NCI-H82 (cell line): ENCODE data around the gene VWA8.

Source experiments
- DNase-seq: peaks from one replicate; lab custom pipeline; 2025; lab: John Stamatoyannopoulos, UW

The VWA8 gene

DNA sequence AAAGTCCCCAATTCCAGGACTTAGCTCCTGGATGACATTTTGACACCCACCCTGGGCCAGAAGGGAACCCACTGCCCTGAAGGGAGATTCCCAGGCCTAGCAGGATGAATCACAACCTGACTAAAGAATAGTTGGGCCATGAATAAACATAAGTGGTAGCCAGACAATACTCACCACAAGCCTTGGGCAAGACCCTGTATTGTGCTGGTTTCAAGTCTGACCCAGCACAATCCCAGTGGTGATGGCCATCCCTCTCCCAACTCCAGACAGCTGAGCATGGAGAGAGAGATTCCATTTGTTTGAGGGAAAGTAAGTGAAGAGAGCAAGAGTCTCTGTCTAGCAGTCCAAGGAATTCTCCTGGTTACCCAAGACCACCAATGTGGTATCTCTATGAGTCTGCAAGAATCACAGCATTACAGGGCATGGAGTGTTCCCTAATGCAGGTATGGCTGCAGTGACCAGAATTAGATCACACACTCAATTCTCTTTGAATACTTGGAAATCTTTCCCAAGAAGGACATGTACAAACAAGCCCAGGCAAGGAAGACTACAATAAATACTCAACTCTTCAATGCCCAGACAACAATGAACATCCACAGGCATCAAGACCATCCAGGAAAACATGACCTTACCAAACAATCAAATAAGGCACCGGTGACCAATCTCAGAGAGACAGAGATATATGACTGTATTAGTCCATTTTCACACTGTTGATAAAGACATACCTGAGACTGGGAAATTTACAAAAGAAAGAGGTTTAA is 158.0 kb downstream of the VWA8 start:
- no peak for DNase-seq

DNA sequence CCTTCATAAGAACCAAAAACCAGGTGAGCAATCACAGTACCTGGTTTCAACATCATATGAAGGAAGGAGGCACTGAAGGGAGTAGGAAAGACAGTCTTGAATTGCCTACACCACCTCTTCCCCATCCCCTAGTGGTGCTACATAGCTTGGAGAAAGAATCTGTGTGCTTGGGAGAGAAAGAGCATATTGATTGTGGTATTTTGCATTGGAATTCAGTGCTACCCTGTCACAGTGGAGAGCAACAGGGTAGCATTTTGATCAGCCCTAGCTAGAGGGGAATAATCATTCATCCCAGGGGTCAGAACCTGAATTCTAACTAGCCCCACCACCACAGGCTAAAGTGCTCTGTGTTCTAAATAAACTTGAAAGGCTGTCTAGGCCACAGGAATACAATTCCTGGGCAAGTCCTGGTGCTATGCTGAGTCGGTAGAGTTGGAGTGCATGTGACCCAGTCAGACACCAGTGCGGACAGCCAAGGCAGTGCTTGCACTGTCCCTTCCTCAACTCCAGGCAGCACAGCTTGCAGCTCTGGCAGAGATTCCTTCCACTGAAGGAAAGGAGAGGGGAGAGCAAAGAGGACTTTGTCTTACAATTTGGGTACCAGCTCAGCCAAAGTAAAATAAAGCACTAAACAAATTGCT is 158.7 kb downstream of the VWA8 start:
- DNase-seq: no peak

DNA sequence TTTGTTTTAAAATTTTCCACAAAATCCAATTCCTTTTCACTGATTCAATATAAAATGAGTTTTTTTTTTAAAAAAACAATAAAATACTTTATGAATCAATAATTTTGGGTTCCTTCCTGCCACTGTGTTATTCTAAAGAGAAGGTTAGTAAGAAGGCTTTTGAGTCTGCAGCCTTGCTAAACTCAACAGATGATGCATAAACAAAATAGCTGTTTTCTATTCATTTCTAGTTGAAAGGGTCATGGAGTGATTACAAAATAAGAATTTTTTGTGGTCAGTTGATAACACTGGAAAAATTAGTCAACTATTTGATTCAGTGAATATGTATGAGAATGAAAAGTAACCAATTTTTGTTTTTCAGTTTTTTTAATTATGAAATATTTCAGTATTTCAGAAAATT is 169.9 kb downstream of the VWA8 start:
- no peak for DNase-seq

DNA sequence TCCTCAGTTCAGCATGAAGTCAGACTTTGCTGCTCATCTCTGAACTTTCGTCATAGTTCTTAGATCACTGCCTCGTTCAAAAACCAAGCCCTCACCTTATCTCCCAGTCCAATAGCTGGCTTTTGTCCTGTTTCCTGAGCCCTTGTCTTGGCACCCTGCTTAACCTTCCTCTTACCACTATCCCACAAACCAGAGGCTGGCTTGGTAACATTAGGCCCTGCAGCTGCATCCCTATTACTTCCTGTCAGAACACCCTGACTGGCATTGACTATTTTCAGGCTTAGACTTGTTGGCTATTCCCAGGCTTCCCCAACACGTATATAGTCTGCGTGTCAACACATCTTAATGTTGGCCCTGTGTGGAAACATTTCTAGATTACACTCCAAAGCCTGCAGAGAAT is 172.4 kb downstream of the VWA8 start:
- no peak for DNase-seq

DNA sequence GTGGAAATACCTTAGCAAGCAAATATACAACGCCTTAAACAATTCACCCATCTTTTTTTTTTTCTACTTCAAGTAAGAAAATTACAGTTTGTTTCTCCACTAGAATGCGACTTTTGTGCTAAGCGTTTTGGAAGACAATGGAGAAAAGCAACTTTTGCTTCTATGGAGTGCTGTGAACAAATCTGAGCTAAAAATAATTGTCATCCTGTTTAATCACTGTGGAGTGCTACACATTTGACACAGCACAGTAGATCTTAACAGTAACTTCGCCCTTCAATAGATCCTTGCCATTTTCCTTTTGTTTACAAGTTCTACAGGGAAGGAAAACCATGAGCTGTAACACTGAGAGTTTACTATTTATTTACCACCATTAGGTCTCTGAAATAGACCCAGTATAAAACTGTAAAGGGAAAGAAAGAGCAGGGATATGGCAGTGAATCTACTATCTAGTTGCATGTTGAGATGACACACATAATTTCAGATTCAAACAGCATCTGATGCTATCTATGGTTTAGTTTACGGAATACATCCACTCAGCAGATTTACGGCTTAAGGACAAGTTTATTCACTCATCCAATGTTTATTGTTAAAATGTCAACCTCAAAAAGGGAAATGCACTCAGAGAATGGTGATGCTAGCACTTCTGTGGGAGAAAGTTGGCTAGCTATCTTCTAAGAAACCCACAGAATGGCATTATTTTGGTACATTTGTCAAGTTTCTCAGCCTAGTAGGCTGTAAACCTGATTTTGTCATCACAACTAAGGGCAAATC is 175.3 kb downstream of the VWA8 start:
- no peak for DNase-seq

DNA sequence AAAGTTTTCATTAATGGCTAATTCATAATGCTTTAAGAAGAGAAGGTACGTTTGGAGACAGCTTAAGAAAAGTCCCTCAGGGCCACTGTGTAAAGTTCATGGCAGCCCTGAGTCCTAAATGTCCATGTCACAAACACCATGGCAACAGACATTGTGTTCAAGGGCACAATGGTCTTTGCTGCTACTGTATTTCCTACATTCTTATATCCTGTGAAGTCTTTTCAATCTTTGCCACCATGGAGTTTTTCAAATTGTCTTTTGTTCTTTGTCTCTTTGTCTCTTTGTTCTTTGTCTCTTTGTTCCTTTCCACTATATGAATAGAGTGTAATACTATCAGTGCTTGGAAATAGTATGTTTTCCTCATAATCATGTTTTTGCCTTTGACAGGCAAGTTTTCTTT is 178.8 kb downstream of the VWA8 start:
- no peak for DNase-seq

DNA sequence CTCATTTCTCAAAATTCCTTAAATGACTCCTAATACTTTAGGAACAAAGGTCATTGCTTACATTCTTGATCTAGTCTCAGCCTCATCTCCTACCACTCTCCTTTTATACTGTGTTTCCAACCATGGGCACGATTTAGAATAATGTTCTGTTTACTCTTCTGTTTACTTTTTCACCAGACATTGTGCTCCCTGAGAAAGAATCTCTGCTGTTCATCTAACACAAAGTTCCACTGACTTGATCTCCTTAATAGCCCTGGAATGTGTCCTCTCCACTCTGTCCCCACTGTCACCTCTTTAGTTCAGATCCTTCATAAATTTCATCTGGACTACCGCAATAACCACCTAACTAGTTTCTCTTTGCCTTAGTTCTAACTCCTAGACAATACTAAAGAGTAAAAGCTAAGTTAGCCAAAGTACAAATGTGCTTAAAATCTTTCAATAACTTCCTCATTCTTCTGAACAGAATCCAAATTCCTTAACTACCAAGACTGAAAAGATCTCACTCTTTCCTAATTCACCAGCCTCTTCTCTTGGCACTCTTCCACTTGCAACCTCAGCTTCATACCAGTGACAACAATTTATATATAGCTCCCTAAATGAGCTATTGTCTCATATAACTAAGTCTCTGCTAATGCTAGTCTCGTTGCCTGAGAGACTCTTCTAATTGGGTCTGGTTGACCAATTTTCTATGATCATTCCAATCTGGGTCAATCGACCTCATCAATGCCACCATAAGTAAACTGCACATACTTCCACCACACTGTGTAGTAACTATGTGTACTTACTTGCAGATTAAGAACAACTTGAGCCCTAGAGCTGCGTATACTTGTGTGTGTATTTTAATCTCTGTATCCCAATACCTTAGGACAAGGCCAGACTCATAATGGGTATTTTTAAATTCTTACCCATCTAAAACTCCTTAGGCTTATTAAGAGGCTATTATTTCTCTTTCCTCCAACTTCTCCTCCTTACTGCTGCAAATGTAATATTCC is 179.9 kb downstream of the VWA8 start:
- no peak for DNase-seq

DNA sequence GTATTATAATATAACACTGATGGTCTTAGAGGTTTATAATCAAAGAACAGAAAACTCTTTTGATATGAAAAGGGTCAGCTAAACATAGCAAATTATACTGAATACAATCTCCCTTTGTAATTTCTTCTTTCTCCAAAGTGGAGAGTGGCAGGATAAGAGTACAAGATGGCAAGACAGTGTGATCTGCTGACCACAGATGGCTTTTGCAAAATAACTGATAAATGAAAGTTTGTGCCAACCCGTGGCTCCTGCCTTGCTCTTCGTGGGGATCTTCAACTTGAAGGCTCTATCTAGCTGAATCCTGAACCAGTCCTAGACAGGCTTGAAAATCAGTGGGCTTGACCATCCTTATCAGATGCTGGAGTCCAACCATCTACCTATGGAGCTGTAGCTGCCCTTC is 185.7 kb downstream of the VWA8 start:
- DNase-seq: no peak

DNA sequence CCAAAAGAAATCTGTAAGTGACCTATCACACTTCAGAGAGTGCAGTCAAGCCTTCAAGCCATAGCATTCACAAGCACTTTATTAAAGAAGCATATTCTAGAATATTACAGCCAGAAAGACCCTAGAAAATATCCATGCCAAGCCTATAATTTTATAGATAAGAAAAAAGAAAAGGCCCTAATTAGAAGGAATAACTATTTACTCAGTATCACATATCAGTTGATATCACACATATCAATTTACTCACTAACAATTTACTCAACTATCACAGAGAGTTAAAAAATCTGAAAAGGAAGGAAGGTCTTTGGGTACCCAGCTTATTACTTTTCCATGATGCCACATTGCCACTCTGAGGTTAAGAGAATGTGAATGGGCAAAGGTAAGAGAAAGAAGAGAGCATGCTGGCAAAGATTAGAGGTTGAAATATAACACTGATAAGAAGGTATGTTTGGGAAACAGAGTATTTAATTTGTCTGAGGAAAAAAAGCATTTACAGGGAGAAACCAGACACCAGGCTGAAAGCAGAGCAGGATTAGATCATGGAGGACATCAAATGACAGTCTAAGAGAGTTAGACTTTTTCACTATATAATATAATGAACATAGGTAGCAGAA is 186.2 kb downstream of the VWA8 start:
- no peak for DNase-seq

DNA sequence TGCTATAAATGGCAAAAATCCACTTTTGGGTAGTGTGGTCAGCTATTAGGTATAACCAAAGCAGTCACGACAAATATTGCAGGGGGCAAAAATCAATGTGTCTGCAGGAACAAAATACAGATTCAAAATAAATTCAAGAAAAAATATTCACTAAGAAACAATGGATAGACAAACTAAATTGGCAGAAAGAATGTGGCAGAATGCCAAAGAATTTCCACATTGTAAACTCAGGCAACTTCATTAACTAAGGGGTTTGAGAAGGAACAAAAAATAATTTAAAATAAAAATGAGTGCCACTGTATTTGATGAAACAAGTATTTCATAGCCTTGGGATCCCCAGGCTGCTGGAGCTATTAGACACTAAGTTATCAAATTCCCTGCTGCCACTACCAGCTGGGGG is 193.1 kb downstream of the VWA8 start:
- DNase-seq: no peak

DNA sequence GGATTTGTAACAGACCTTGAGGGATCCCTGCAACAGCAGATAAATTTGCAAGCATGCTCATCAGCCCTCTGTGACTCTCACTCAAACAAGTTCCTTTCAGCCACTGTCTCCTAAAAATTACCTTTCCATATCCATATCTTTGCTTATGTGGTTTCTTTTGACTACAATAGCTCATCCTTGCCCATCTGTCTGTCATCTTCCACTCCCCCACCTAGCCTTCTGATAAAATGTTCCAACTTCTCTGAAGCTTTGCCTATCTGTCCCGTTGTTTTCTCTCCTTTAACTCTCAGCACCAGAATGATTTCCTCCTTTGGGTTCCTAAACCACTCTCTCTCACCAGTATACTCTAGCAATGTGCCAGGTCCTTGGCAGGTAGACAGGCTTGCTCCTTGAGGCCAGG is 194.5 kb downstream of the VWA8 start:
- DNase-seq: no peak

DNA sequence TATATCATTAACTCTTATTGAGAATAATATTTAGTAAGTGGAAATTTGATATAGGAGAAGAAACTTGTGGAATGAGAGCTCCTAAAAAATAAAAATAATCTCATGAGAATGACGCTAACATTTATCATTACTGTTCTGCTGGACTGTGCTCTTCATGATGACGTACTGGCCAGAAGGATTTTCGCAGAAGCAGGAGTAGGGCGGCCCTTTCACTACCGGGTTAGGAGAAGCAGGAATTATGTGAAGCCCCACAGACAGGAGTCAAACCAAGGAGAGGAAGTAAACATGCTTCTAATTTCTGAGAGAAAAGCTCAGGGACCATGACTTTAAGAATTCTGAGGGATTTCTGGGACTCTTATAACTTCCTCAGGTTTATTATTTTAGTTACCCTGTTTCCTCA is 195.1 kb downstream of the VWA8 start:
- no peak for DNase-seq

DNA sequence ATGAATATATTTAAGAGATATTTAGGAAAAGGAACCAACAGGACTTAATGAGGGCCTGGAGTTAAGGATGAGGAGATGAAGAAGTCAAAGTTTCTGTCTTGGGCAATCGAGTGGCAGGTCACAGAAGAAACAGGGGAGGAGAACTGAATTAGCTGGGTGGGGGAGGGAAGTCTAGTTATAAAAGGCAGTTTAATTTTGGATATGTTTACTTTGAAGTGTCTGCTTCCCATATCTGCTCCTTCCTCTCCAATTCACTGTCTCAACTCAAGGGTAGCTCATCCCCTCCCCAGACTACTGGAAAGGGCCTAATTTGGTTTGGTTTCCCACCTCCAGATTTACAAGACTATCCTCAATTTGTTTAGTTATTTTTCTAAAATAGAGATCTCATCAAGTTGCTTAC is 195.9 kb downstream of the VWA8 start:
- DNase-seq: no peak

DNA sequence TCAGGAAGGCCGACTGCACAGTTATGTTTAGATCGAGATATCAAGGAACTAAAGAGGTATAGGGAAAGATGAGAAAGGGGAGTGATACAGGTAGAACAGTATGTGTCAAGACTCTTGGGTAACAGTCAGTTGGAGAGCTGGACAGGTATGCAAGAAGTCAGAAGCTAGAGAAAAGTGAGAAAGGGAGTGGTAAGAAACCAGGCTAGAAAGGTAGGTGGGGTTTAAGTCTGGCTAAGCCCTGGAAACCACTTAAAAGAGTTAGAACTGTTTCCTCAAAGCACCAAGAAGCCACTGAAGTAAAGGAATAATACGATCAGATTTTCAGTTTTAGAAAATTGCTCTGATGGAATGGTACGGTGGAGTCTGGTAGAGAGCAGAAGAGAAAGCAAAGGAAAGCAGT is 196.4 kb downstream of the VWA8 start:
- no peak for DNase-seq

DNA sequence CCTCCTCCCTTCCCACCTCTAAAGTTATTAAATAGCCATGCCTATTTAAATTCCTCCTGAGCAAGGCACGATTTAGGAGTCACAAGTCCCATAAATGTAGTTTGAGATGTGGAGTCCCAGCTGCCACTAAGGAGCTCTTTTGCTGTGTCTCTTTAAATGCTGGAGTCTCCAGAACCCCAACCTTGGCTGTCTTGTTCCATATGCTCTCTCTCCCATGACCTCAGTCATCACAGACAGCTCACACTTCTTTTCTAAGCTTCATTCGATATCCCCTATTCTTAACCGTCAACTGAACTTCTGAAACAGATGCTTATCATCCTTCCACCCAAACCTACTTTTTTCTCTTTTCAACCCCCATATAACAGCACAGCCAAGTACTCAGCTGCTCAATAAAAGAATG is 197.1 kb downstream of the VWA8 start:
- no peak for DNase-seq

DNA sequence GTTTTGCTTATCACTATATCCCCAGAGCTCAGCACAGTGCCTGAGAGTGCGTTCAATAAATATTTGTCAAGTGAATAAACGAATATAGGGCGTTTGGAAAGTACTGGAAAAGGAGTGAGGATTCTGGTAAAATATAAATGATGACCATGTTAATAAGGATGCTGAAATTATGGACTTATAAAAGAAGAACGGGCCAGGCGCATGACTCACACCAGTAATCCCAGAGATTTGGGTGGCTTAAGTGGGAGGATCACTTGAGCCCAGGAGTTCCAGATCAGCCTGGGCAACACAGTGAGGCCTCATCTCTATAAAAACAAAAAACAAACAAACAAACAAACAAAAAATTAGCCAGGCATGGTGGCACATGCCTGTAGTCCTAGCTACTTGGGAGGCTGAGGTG is 198.1 kb downstream of the VWA8 start:
- peak; percentile 31 for DNase-seq

DNA sequence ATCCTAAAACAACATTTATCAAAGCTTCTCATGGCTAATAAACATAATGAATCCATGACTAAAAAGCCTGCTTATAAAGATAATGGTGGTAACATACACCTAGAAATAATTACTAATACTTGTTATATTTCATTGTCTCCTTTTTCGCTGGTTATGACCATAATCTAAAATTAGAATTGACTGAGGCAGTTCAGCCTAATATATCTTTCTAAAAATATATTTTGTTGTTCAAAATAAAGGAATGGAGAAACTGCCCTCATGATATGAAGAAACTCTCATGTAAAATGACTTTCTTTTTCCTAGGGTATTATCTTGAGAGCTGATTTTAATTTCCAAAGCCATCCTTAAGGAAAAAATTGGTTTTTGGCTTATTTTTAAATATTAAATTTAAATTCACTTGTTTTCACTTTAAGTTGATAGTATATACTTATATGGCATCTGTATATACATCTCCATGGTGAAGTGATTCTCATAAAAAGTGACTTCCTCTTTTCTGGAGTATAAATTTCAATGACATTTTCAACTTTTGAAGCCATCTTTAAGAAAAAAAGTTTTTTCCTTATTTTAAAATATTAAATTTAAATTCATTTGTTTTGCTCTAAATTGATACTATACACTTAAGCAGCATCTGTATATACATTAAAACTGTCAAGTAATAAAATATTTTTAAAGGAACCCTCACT is 204.6 kb downstream of the VWA8 start:
- DNase-seq: no peak

DNA sequence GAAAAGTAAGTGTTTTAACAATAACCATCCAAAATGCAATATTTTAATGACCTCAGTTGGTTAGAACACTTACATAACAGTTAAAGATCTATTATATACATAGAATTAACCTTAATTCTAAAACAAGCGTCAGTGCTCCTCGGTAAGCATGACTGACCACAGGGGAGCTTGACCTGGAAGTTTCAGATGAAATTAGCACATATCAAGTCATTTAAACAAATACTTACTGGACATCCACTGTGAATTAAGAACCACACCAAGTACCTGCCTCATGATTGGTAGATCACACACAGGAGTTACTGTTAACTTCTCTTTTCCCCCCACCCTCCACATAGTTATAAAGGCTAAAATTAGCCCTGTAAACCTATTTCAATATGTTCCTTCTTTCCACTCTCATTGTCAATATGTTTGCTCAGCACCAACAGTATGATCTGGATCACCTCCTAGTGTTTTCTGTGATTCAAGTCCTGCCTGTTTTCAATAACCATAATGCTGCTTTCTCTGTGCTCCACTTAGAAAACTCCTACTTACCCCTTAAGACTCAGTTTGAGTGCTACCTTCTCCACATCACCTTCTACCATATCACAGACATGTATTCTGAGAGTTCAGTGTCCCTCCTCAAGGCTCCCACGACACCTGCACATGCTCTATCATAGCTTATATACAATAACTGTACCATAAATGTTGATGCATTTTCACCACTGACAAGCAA is 209.0 kb downstream of the VWA8 start:
- no peak for DNase-seq

DNA sequence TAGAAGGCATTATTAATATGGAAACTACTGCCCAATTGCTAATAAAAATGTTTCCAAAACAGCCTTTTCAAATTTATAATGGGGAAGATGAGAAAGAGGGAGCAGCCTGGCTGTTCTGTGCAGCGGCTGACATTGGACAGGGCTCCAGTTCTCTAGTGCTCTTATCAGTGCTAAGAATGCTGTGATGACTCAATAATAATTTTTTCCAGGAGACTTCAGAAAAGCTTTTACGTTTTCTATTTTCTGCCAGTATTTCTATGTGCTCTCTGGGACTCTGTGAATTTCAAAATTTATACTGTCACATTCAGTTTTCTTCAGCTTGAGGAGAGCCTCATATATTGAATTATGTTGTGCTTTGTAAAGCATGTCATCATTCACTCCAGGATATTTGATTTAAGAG is 209.6 kb downstream of the VWA8 start:
- no peak for DNase-seq

DNA sequence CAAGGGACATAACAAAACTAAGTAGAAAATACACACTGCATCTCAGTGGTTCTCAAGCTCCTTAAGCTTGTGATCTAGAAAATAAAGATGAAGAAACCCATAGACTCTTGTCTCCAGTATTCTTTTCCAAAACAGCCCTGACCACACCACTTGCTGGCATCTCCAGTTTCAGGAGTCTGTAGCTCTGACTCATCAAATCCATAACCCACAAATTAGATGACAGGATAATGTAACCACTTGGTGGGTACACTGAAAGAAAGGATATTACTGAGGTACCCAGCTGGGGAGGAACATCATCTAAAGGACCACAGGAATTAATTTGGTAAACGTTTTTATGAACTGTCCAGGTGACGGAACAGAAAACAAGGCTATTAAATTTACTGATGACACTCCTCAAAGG is 214.7 kb downstream of the VWA8 start:
- no peak for DNase-seq
